H9 (cell line): ENCODE results near the gene KIRREL3. TPM values are rescaled to one million over a fixed set of nuclear protein-coding genes. Genes with fewer than 3 reads are reported as not detected.

Experiments
- DNase-seq: peaks from one replicate; pipeline ENCODE4 v3.0.0-alpha.2; 2017
- H2AFZ ChIP-seq: one replicate; pipeline ENCODE4 v1.6.1; 2013; ENCODE audit warnings: mild to moderate bottlenecking, low read length, control low read depth, moderate library complexity
- H2AK5ac ChIP-seq: 2 replicates; pipeline ENCODE4 v1.6.1; 2013; ENCODE audit warnings: low read length, control low read depth, mixed read lengths; ENCODE audit not compliant: insufficient read length
- H2BK120ac ChIP-seq: one replicate; pipeline ENCODE4 v1.6.1; 2013; ENCODE audit warnings: low read depth, mild to moderate bottlenecking, low read length, control low read depth, inconsistent platforms; ENCODE audit not compliant: poor library complexity, severe bottlenecking
- H2BK12ac ChIP-seq: 2 replicates; pipeline ENCODE4 v1.6.1; 2013; ENCODE audit warnings: low read length, control low read depth, mixed read lengths, low read depth; ENCODE audit not compliant: insufficient read length
- H2BK15ac ChIP-seq: 2 replicates; pipeline ENCODE4 v1.6.1; 2013; ENCODE audit warnings: low read depth, low read length, control low read depth
- H2BK20ac ChIP-seq: one replicate; pipeline ENCODE4 v1.6.1; 2013; ENCODE audit warnings: low read depth, mild to moderate bottlenecking, low read length, control low read depth, inconsistent platforms; ENCODE audit not compliant: poor library complexity, severe bottlenecking
- H2BK5ac ChIP-seq: 2 replicates; pipeline ENCODE4 v1.6.1; 2013; ENCODE audit warnings: low read length, control low read depth, mixed read lengths; ENCODE audit not compliant: insufficient read length
- H3K14ac ChIP-seq: 2 replicates; pipeline ENCODE4 v1.6.1; 2013; ENCODE audit warnings: low read length, control low read depth; ENCODE audit not compliant: insufficient read depth
- H3K18ac ChIP-seq: 2 replicates; pipeline ENCODE4 v1.6.1; 2013; ENCODE audit warnings: low read depth, mild to moderate bottlenecking, mixed read lengths, low read length, control low read depth; ENCODE audit not compliant: insufficient read length
- H3K23ac ChIP-seq: 2 replicates; pipeline ENCODE4 v1.6.1; 2013; ENCODE audit warnings: low read length, control low read depth, mixed read lengths, low read depth; ENCODE audit not compliant: insufficient read length
- H3K23me2 ChIP-seq: 2 replicates; pipeline ENCODE4 v1.6.1; 2013; ENCODE audit warnings: low read depth, mild to moderate bottlenecking, mixed read lengths, low read length, control low read depth; ENCODE audit not compliant: insufficient read length, poor library complexity, severe bottlenecking
- H3K27ac ChIP-seq: 2 replicates; pipeline ENCODE4 v1.5.1; 2013; ENCODE audit warnings: low read length, control low read depth, mixed read lengths, low read depth; ENCODE audit not compliant: insufficient read length
- H3K27me3 ChIP-seq: 2 replicates; pipeline ENCODE4 v1.6.1; 2013; ENCODE audit warnings: low read length, control low read depth, inconsistent platforms; ENCODE audit not compliant: insufficient read depth
- H3K4ac ChIP-seq: 2 replicates; pipeline ENCODE4 v1.6.1; 2013; ENCODE audit warnings: low read depth, mild to moderate bottlenecking, control low read depth, inconsistent platforms, low read length, moderate library complexity
- H3K4me1 ChIP-seq: 2 replicates; pipeline ENCODE4 v1.6.1; 2013; ENCODE audit warnings: low read length, control low read depth, inconsistent platforms; ENCODE audit not compliant: insufficient read depth
- H3K4me2 ChIP-seq: 2 replicates; pipeline ENCODE4 v1.6.1; 2013; ENCODE audit warnings: low read length, control low read depth, mixed read lengths; ENCODE audit not compliant: insufficient read length, insufficient read depth
- H3K56ac ChIP-seq: 2 replicates; pipeline ENCODE4 v1.6.1; 2013; ENCODE audit warnings: low read depth, mild to moderate bottlenecking, mixed read lengths, low read length, control low read depth; ENCODE audit not compliant: insufficient read length
- H3K79me1 ChIP-seq: 2 replicates; pipeline ENCODE4 v1.6.1; 2013; ENCODE audit warnings: low read depth, mild to moderate bottlenecking, moderate library complexity, low read length, control low read depth, inconsistent platforms; ENCODE audit not compliant: insufficient read depth, poor library complexity, severe bottlenecking
- H3K79me2 ChIP-seq: 2 replicates; pipeline ENCODE4 v1.6.1; 2013; ENCODE audit warnings: low read length, control low read depth, inconsistent platforms; ENCODE audit not compliant: insufficient read depth
- H3K9ac ChIP-seq: 2 replicates; pipeline ENCODE4 v1.6.1; 2013; ENCODE audit warnings: low read length, control low read depth, mixed read lengths; ENCODE audit not compliant: insufficient read length; ENCODE audit errors: extremely low read depth
- H3K9me3 ChIP-seq: one replicate; pipeline ENCODE4 v1.6.1; 2013; ENCODE audit warnings: low read depth, low read length, inconsistent platforms; ENCODE audit not compliant: control insufficient read depth
- H3T11ph ChIP-seq: one replicate; pipeline ENCODE4 v1.6.1; 2013; ENCODE audit warnings: mild to moderate bottlenecking, low read length, control low read depth, inconsistent platforms
- H4K20me1 ChIP-seq: one replicate; pipeline ENCODE4 v1.6.1; 2013; ENCODE audit not compliant: control insufficient read depth, insufficient read length, insufficient read depth
- H4K5ac ChIP-seq: 2 replicates; pipeline ENCODE4 v1.6.1; 2013; ENCODE audit warnings: low read depth, mild to moderate bottlenecking, mixed read lengths, low read length, control low read depth; ENCODE audit not compliant: insufficient read length
- H4K8ac ChIP-seq: replicated peaks from 2 replicates; pipeline ENCODE4 v1.6.1; 2013; ENCODE audit warnings: low read length, control low read depth, mixed read lengths, low read depth; ENCODE audit not compliant: insufficient read length
- H4K91ac ChIP-seq: 2 replicates; pipeline ENCODE4 v1.6.1; 2013; ENCODE audit warnings: low read depth, mild to moderate bottlenecking, moderate library complexity, mixed read lengths, low read length, control low read depth; ENCODE audit not compliant: insufficient read length
- H3K27ac Mint-ChIP-seq, 3 experiments: 2 replicates in 2 of 3; 3 replicates in 1 of 3; pipeline ENCODE4 v1.8.0; 2020 to 2021; ENCODE audit warnings: mixed read lengths in 3 of 3, mild to moderate bottlenecking in 1 of 3, moderate library complexity in 1 of 3
- H3K27me3 Mint-ChIP-seq: 2 replicates; pipeline ENCODE4 v1.8.0; 2021; ENCODE audit warnings: low read depth, mild to moderate bottlenecking, moderate library complexity, mixed read lengths
- H3K36me3 Mint-ChIP-seq, 3 experiments: 2 replicates in 2 of 3; 3 replicates in 1 of 3; pipeline ENCODE4 v1.8.0; 2020 to 2021; ENCODE audit warnings: low read depth in 3 of 3, mixed read lengths in 3 of 3; ENCODE audit not compliant: insufficient read depth in 1 of 3
- H3K4me1 Mint-ChIP-seq, 2 experiments: 2 replicates each; pipeline ENCODE4 v1.8.0; 2020; ENCODE audit warnings: mixed read lengths in 2 of 2
- H3K4me3 Mint-ChIP-seq, 2 experiments: 2 replicates in 1 of 2; 3 replicates in 1 of 2; pipeline ENCODE4 v1.8.0; 2020 to 2021; ENCODE audit warnings: mild to moderate bottlenecking in 2 of 2, mixed read lengths in 2 of 2, moderate library complexity in 1 of 2
- H3K9me3 Mint-ChIP-seq, 2 experiments: 2 replicates in 1 of 2; 3 replicates in 1 of 2; pipeline ENCODE4 v1.8.0; 2020; ENCODE audit warnings: mild to moderate bottlenecking in 2 of 2, mixed read lengths in 2 of 2, moderate library complexity in 1 of 2
- WGBS: extraction: QIAGEN DNeasy Blood & Tissue Kit; methylation state at CpG from one replicate; pipeline ENCODE4 v1.1.7; 2013; ENCODE audit warnings: missing lambda C conversion rate, low lambda C conversion rate, mixed read lengths; ENCODE audit not compliant: insufficient read length; ENCODE audit errors: extremely low coverage; 5-methylcytosine and 5-hydroxymethylcytosine counted together
- total RNA-seq: library from RNA; stranded (reverse); gene quantifications from 2 replicates; pipeline ENCODE4 v1.2.1, GENCODE V29; 2021
- TF ChIP-seq, protein P1 (sequence below): fragments of 200-600 bp; sonication (generic); conservative IDR thresholded peaks from 3 replicates; pipeline ENCODE4 v1.8.0; 2021; ENCODE audit warnings: antibody characterized with exemption, mild to moderate bottlenecking

The KIRREL3 gene
- total RNA-seq, 1 experiment from 2014 or later, result 0.17 TPM

DNA sequence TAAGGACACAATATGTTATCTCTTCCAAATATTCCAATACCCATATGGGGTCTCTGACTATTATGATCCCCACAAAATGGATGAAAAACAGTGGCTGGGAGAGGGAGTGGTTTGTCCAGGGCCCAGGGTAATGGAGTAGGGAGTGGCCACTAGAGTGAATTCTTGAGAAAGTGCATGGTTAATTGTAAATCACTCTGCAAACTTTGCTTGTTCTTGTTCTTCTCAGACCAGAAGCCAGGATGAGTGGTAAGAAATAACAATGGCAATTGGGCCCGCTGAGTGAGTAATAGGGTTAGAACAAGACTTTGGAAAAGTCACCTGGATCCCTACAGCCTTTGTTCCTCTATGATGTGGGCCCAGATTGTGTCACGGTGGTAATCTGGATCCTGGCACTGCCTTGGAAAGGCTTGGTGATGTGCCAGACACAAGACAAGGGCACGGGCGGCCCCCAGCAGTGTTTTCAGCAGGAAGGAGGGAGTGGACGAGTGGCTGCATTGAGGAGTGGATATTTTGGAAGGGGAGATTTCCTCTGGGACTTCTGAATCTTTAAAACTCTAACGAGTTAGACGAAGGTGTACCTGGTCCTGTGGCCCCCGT, 18.2 kb upstream of the KIRREL3 start:
- Histone ChIP-seq H3K9me3 (no peaks in the 10 kb centered on the region), H4K8ac (no peak overlapping the region), H3K9ac (no peak overlapping the region), H4K5ac (no peak overlapping the region), H3K56ac (no peak overlapping the region), H2AK5ac (no peak overlapping the region), H3K4ac (no peak overlapping the region), H2BK15ac (no peak overlapping the region), H3K4me1 (no peaks in the 10 kb centered on the region), H3K4me2 (no peak overlapping the region), H2BK120ac (no peak overlapping the region), H2BK5ac (no peak overlapping the region), H4K20me1 (no peaks in the 10 kb centered on the region), H3K79me1 (no peaks in the 10 kb centered on the region), H3K23me2 (no peaks in the 10 kb centered on the region), H4K91ac (no peak overlapping the region), H3T11ph (no peak overlapping the region), H2BK20ac (no peak overlapping the region), H2BK12ac (no peak overlapping the region), H3K27ac (no peak overlapping the region), H3K27me3 (no peaks in the 10 kb centered on the region), H3K23ac (no peak overlapping the region), H3K79me2 (0 out of 2 replicates have a peak, but pooled peaks cover 2% of the 10 kb centered on the region), H3K18ac (no peak overlapping the region), H3K14ac (no peak overlapping the region), H2AFZ (no peak overlapping the region)
- Mint-ChIP-seq H3K27ac (no peak overlapping the region), H3K36me3 (no peaks in the 10 kb centered on the region), H3K27me3 (no peaks in the 10 kb centered on the region), H3K4me1 (peaks cover 9 to 12% of the 10 kb centered on the region in 2 experiments), H3K4me3 (no peak overlapping the region), H3K9me3 (no peaks in the 10 kb centered on the region)
- no CpG with 5 or more reads among the region's 8 CpGs for WGBS
- TF ChIP-seq, protein P1, sequence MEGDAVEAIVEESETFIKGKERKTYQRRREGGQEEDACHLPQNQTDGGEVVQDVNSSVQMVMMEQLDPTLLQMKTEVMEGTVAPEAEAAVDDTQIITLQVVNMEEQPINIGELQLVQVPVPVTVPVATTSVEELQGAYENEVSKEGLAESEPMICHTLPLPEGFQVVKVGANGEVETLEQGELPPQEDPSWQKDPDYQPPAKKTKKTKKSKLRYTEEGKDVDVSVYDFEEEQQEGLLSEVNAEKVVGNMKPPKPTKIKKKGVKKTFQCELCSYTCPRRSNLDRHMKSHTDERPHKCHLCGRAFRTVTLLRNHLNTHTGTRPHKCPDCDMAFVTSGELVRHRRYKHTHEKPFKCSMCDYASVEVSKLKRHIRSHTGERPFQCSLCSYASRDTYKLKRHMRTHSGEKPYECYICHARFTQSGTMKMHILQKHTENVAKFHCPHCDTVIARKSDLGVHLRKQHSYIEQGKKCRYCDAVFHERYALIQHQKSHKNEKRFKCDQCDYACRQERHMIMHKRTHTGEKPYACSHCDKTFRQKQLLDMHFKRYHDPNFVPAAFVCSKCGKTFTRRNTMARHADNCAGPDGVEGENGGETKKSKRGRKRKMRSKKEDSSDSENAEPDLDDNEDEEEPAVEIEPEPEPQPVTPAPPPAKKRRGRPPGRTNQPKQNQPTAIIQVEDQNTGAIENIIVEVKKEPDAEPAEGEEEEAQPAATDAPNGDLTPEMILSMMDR, result no peak
- DNase-seq, result no peak
